Hepatocyte (in vitro differentiated cells): ENCODE results near the gene PRR29.

Experiments
- EZH2 ChIP-seq: fragments of 200-600 bp; sonication (generic); IDR thresholded peaks from 2 replicates; pipeline ENCODE4 v1.6.1; 2016; ENCODE audit warnings: antibody characterized with exemption, mild to moderate bottlenecking, borderline replicate concordance
- EZH2phosphoT487 ChIP-seq: fragments of 200-600 bp; sonication (generic); IDR thresholded peaks from one replicate; pipeline ENCODE4 v1.6.1; 2018; ENCODE audit warnings: antibody characterized with exemption, mild to moderate bottlenecking, low read depth, moderate library complexity; ENCODE audit not compliant: unreplicated experiment, severe bottlenecking

DNA sequence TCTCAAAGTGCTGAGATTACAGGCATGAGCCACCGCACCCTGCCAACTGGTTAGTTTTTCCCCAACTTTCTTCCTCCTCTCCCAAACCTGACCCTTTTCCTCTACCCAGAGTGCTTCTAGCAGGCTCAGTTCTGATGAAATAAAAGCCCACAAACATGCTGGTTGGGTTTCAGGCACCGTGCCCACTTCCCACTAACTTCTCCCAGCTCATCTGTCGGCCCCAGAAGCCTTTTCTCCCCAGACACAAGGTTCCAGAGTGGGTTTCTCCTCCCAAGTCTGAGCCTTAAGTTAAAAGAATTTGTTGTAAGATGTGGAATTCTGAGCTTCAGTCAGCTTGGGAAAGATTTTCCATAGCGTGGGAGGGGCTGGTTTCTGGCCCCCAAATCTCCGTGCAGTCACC is 13.9 kb upstream of the PRR29 start:
- no peak for TF ChIP-seq EZH2
- TF ChIP-seq EZH2phosphoT487, result no peak
